Activated naive CD8-positive, alpha-beta T cell treated with anti-CD3 and anti-CD28 coated beads, Interleukin-2, amount 50 U/mL, for 16 hours (primary cell): ENCODE data around the gene XPNPEP2.

ENCODE experiments used
- DNase-seq: peaks from one replicate; pipeline ENCODE4 v3.0.0-alpha.2; 2020; ENCODE audit warnings: low read depth, low spot score

XPNPEP2 gene

GRCh38 chrX:129797251-129797906 lies 58.6 kb downstream of the XPNPEP2 start:
- DNase-seq: no peak

- no peak for DNase-seq
Observed at GRCh38 chrX:129798456-129798855, 59.7 kb downstream of the XPNPEP2 start.

- DNase-seq: no peak
Observed at GRCh38 chrX:129798888-129799287, 60.1 kb downstream of the XPNPEP2 start.

- no peak for DNase-seq
Observed at GRCh38 chrX:129800186-129800585, 61.4 kb downstream of the XPNPEP2 start.

- no peak for DNase-seq
Observed at GRCh38 chrX:129802863-129803262, 64.1 kb downstream of the XPNPEP2 start.

- no peak for DNase-seq
Observed at GRCh38 chrX:129804806-129805205, 66.0 kb downstream of the XPNPEP2 start.

- no peak for DNase-seq
Observed at GRCh38 chrX:129808158-129808828, 69.5 kb downstream of the XPNPEP2 start.

- no peak for DNase-seq
Observed at GRCh38 chrX:129808829-129809796, 70.3 kb downstream of the XPNPEP2 start.

GRCh38 chrX:129813662-129814368 lies 75.0 kb downstream of the XPNPEP2 start:
- DNase-seq: no peak

- no peak for DNase-seq
Observed at GRCh38 chrX:129818123-129818522, 79.3 kb downstream of the XPNPEP2 start.
